Ovary (tissue), 9 donors: ENCODE measurements around the gene MDM2. TPM values are rescaled to one million over a fixed set of nuclear protein-coding genes. Genes with fewer than 3 reads are reported as not detected.

Experiments
- DNase-seq, 5 donors: peaks; one replicate each; pipeline ENCODE4 v3.0.0-alpha.2; 2019 to 2020
- H3K27ac ChIP-seq, 2 donors: fragments of 200-600 bp; one replicate each; pipeline versions ENCODE4 v1.5.1 to v1.8.0; 2019 to 2022
- H3K27me3 ChIP-seq: fragments of 200-600 bp; one replicate; pipeline ENCODE4 v1.8.0; 2022
- H3K36me3 ChIP-seq: fragments of 200-600 bp; sonication (generic); one replicate; pipeline ENCODE4 v1.5.1; 2019
- H3K4me1 ChIP-seq: one replicate; pipeline ENCODE4 v1.8.1; 2013; ENCODE audit warnings: mild to moderate bottlenecking, moderate library complexity; ENCODE audit not compliant: insufficient read depth
- H3K4me3 ChIP-seq: fragments of 200-600 bp; sonication (generic); one replicate; pipeline ENCODE4 v1.5.1; 2017
- H3K9me3 ChIP-seq, 2 donors: fragments of 200-600 bp in 1 of 2; sonication (generic) in 1 of 2; one replicate each; pipeline versions ENCODE4 v1.5.1 to v1.8.1; 2013 to 2019; ENCODE audit warnings: mild to moderate bottlenecking in 1 of 2, moderate library complexity in 1 of 2
- EP300 ChIP-seq: sonication (generic); formaldehyde crosslinking; IDR thresholded peaks from one replicate; pipeline ENCODE4 v1.6.1; 2017; ENCODE audit warnings: antibody characterized with exemption
- POLR2A ChIP-seq: fragments of 450-650 bp; IDR thresholded peaks from one replicate; pipeline ENCODE4 v1.6.1; 2017; ENCODE audit warnings: antibody characterized with exemption, mild to moderate bottlenecking, moderate library complexity
- WGBS, 3 donors: extraction: QIAGEN DNeasy Blood & Tissue Kit in 1 of 3; methylation state at CpG; one replicate each; pipeline versions ENCODE4 v1.1.5 to v1.1.7; 2013 to 2017; 5-methylcytosine and 5-hydroxymethylcytosine counted together
- intact Hi-C, 4 donors: fragments of 100-400 bp; cut with DNase I; formaldehyde crosslinking; loops; one replicate each; pipeline versions ENCODE4 v1.11.0 to v1.15.1; 2022 to 2023
- polyA plus RNA-seq, 2 donors: library from polyadenylated mRNA; stranded (reverse); fragments of 200-250 nt in 1 of 2; fragments of 350-450 nt in 1 of 2; fragmentation: Illumina TruSeq in 1 of 2; extraction: RNeasy Lipid Tissue Mini Kit (QIAGEN cat#74804) in 1 of 2; gene quantifications; one replicate each; pipeline ENCODE4 v1.2.3, GENCODE V29; 2013 to 2014
- total RNA-seq, 7 donors: library from RNA; depleted of rRNA in 2 of 7; stranded (reverse); fragments of >200 nt in 2 of 7; fragmentation: NEBNext Ultra II Directional in 3 of 7; extraction: Animal tissue kit (Norgen Biotek cat#: 25700) in 3 of 7; gene quantifications; one replicate each; pipeline versions ENCODE4 v1.1.0 to v1.2.4, GENCODE V29; 2016 to 2023
- TF ChIP-seq, protein P1 (sequence below), 3 donors: fragments of 450-650 bp in 2 of 3; fragments of 200-600 bp in 1 of 3; IDR thresholded peaks; one replicate each; pipeline versions ENCODE4 v1.5.1 to v1.8.0; 2016 to 2022; ENCODE audit warnings: antibody characterized with exemption in 3 of 3, mild to moderate bottlenecking in 1 of 3
- donor health status: DM: no; HTN: no; CAD: no; lungs with moderate emphysema.
- donor health status: DM: no; HTN: no; CAD: no.
- donor health status: Bipolar disorder and iron deficiency.
- donor health status: DM: yes; HTN: yes; CAD: no.
- donor health status: DM: no; HTN: no; CAD: no.
- donor health status: DM: yes; HTN: yes; CAD: no.

The MDM2 gene
- total and polyA plus RNA-seq, 9 donors = 14.1 to 101 (median 68.4) TPM

DNA sequence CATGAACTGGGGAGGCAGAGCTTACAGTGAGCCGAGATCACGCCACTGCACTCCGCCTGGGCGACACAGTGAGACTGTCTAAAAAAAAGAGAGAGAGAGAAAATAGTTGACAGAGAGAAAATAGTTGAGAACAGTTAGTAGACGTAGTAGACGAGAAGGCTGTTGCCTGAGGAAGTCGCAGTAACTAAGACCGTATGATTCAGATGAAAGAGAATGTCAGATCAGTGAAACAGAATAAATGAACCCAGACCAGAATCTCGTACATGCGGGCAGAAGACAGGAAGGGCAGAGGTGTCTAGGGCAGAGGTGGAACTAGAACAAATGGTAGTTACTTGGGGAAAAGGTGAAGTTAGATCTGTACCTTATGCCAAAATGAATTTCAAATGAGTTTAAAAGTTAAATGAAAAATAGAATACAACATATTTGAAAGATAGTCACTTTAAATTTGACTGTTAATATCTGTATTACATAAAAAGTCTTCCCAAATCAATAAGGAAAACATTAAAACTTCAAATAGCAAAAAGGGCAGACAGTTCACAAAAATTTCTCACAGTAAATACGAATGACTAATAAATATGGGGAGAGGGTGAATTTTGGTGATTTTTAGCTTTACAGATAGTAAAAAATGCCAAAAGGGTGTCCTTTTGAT is 17.7 kb downstream of the MDM2 start:
- no peak overlapping the region for H3K4me3 ChIP-seq
- no peak overlapping the region for H3K27ac ChIP-seq
- no peak for DNase-seq
- 92 to 95% (median 92%) methylated on average over 11 of the region's 11 CpGs for WGBS, 3 donors
- intact Hi-C loops = no loop called here
- H3K9me3 ChIP-seq = no peaks in the 10 kb centered on the region
- TF ChIP-seq EP300 (no peak), POLR2A (no peak)
- TF ChIP-seq, protein P1, sequence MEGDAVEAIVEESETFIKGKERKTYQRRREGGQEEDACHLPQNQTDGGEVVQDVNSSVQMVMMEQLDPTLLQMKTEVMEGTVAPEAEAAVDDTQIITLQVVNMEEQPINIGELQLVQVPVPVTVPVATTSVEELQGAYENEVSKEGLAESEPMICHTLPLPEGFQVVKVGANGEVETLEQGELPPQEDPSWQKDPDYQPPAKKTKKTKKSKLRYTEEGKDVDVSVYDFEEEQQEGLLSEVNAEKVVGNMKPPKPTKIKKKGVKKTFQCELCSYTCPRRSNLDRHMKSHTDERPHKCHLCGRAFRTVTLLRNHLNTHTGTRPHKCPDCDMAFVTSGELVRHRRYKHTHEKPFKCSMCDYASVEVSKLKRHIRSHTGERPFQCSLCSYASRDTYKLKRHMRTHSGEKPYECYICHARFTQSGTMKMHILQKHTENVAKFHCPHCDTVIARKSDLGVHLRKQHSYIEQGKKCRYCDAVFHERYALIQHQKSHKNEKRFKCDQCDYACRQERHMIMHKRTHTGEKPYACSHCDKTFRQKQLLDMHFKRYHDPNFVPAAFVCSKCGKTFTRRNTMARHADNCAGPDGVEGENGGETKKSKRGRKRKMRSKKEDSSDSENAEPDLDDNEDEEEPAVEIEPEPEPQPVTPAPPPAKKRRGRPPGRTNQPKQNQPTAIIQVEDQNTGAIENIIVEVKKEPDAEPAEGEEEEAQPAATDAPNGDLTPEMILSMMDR (IDR thresholded peaks at IDR 0.05) = no peak
- H3K4me1 ChIP-seq = no peaks in the 10 kb centered on the region
- no peaks in the 10 kb centered on the region for H3K27me3 ChIP-seq
- no peaks in the 10 kb centered on the region for H3K36me3 ChIP-seq

DNA sequence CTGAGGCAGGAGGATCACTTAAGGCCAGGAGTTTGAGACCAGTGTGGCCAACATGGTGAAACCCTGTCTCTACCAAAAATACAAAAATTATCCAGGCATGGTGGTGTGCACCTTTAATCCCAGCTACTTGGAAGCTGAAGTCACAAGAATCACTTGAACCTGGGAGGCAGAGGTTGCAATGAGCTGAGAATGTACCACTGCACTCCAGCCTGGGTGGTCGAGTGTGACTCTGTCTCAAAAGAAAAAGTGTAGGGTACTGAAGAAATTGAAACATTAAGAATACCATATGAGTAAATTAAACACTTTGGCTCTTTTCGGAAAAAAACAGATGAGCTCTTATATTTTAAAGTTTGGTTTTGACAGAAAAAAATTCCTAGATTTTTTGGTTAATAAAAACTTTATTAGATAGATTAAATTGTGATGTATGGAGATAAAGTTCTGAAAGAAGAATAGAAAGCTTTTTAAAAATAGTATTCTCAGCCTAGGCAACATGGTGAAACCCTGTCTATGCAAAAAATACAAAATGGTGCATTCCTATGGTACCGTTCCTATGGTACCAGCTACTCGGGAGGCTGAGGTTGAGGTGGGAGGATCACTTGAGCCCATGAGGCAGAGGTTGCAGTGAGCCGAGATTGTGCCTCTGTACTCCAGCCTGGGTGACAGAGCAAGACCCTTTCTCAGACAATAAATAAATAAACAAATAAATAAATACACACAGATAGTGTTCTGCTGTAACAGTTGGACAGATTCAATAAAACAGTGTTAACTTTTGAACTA is 20.1 kb downstream of the MDM2 start:
- intact Hi-C loops = no loop called here
- TF ChIP-seq, protein P1 (IDR thresholded peaks at IDR 0.05) = no peak
- TF ChIP-seq POLR2A = no peak
- no peak for TF ChIP-seq EP300
- Histone ChIP-seq H3K4me1 (no peaks in the 10 kb centered on the region), H3K4me3 (no peak overlapping the region), H3K36me3 (no peaks in the 10 kb centered on the region), H3K27ac (no peak overlapping the region), H3K9me3 (no peaks in the 10 kb centered on the region), H3K27me3 (no peaks in the 10 kb centered on the region)
- 73 to 80% (median 77%) methylated on average over 5 of the region's 5 CpGs for WGBS, 3 donors
- no peak for DNase-seq

DNA sequence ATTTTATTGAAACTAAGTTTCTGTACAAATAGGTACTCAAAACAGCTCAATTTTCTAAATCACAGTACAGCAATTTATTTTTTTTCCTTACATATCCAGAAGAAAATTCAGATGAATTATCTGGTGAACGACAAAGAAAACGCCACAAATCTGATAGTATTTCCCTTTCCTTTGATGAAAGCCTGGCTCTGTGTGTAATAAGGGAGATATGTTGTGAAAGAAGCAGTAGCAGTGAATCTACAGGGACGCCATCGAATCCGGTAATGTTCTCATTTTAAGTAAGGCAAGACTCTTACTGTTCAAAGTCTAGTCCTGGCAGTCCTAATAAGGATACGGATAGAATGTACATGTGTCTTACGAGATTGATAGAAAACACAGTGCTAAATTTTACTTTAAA is 20.7 kb downstream of the MDM2 start:
- TF ChIP-seq, protein P1 (IDR thresholded peaks at IDR 0.05) = no peak
- TF ChIP-seq EP300 = no peak
- TF ChIP-seq POLR2A = no peak
- Histone ChIP-seq H3K9me3 (no peaks in the 10 kb centered on the region), H3K4me1 (no peaks in the 10 kb centered on the region), H3K27me3 (no peaks in the 10 kb centered on the region), H3K27ac (no peak overlapping the region), H3K36me3 (no peaks in the 10 kb centered on the region), H3K4me3 (no peak overlapping the region)
- DNase-seq = no peak
- 86 to 94% (median 89%) methylated on average over 7 of the region's 7 CpGs for WGBS, 3 donors
- intact Hi-C loops = no loop called here

DNA sequence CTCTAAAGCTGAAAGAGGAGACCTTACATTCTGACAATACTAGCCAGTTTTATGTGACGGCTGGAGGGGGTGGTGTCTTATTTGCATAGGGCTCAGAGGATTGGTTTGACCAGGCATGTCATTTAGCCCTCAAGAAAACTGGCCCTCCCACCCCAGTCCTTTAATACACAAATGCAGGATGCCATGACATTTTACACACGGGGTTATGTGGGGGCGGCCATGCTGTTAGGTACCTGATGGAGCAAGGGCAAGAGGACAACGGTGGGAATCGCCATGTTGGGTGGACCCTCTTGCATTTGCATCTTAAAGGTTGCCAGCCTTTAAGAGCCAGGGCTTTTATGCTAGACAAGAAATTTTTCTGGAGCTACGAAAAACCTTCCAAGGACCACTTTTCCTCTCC is 23.3 kb downstream of the MDM2 start:
- H3K4me3 ChIP-seq = no peak overlapping the region
- H3K36me3 ChIP-seq = no peaks in the 10 kb centered on the region
- no peaks in the 10 kb centered on the region for H3K27me3 ChIP-seq
- DNase-seq = no peak
- no peaks in the 10 kb centered on the region for H3K9me3 ChIP-seq
- no peaks in the 10 kb centered on the region for H3K4me1 ChIP-seq
- TF ChIP-seq EP300 (no peak), POLR2A (no peak)
- TF ChIP-seq, protein P1 (IDR thresholded peaks at IDR 0.05) = no peak
- no peak overlapping the region for H3K27ac ChIP-seq
- intact Hi-C loops = loop anchor here in 1 of 4 donors (10.0 kb wide), 1 partner anchor 424 kb away; no protein-coding TSS in a partner anchor
- WGBS, 3 donors = 83 to 91% (median 90%) methylated on average over 6 of the region's 6 CpGs
